GM12878 (cell line): ENCODE measurements around the gene DNAH1. TPM values are rescaled to one million over a fixed set of nuclear protein-coding genes. Genes with fewer than 3 reads are reported as not detected.

Source experiments
- BHLHE40 ChIP-seq, 2 experiments: fragments of 450-650 bp in 1 of 2; IDR thresholded peaks; 2 replicates each; pipeline ENCODE4 v1.6.1; 2011 to 2017; ENCODE audit warnings: low read depth in 2 of 2, borderline replicate concordance in 1 of 2, improper control_type of control experiment in 1 of 2, low read length in 1 of 2, mild to moderate bottlenecking in 1 of 2
- CBX5 ChIP-seq: sonication (generic); IDR thresholded peaks from 2 replicates; pipeline ENCODE4 v1.6.1; 2016; ENCODE audit warnings: low read depth, moderate library complexity, mild to moderate bottlenecking, inconsistent platforms
- CEBPZ ChIP-seq: fragments of 150-350 bp; IDR thresholded peaks from 2 replicates; pipeline ENCODE4 v1.6.1; 2016; ENCODE audit warnings: low read depth, low read length
- CHD2 ChIP-seq: IDR thresholded peaks from 2 replicates; pipeline ENCODE4 v1.6.1; 2011; ENCODE audit warnings: low read depth, low read length, improper control_type of control experiment, borderline replicate concordance
- CREB1 ChIP-seq: IDR thresholded peaks from 2 replicates; pipeline ENCODE4 v1.6.1; 2012; ENCODE audit warnings: low read depth, mild to moderate bottlenecking, inconsistent platforms
- CREM ChIP-seq: IDR thresholded peaks from 2 replicates; pipeline ENCODE4 v1.6.1; 2014; ENCODE audit warnings: antibody characterized with exemption, low read depth
- CTCF ChIP-seq, 3 experiments: IDR thresholded peaks in 2 of 3; conservative IDR thresholded peaks in 1 of 3; 2 replicates each; pipeline ENCODE4 v1.5.1; 2011; ENCODE audit warnings: low read depth in 3 of 3, low read length in 3 of 3, mild to moderate bottlenecking in 3 of 3, control low read depth in 2 of 3, moderate library complexity in 2 of 3, inconsistent platforms in 1 of 3, mixed read lengths in 1 of 3; ENCODE audit not compliant: control insufficient read depth in 2 of 3, insufficient read depth in 1 of 3; ENCODE audit errors: extremely low read depth in 1 of 3
- EGR1 ChIP-seq, 2 experiments: IDR thresholded peaks; 1 replicate in 1 of 2; 2 replicates in 1 of 2; pipeline ENCODE4 v1.6.1; 2011 to 2012; ENCODE audit warnings: low read depth in 2 of 2, low read length in 2 of 2, borderline replicate concordance in 1 of 2, mild to moderate bottlenecking in 1 of 2, moderate library complexity in 1 of 2
- FOXM1 ChIP-seq: IDR thresholded peaks from 2 replicates; pipeline ENCODE4 v1.6.1; 2012; ENCODE audit warnings: low read depth, mild to moderate bottlenecking, inconsistent platforms, low read length, moderate library complexity
- GABPA ChIP-seq: IDR thresholded peaks from 2 replicates; pipeline ENCODE4 v1.6.1; 2014; ENCODE audit warnings: antibody characterized with exemption, low read depth, mild to moderate bottlenecking, inconsistent platforms
- MEF2B ChIP-seq: fragments of 450-650 bp; IDR thresholded peaks from 2 replicates; pipeline ENCODE4 v1.6.1; 2018; ENCODE audit warnings: mild to moderate bottlenecking, moderate library complexity; ENCODE audit not compliant: partially characterized antibody, poor library complexity, severe bottlenecking
- MYB ChIP-seq: fragments of 150-350 bp; IDR thresholded peaks from 2 replicates; pipeline ENCODE4 v1.6.1; 2014; ENCODE audit warnings: mild to moderate bottlenecking, low read depth, low read length, borderline replicate concordance
- NR2C2 ChIP-seq: IDR thresholded peaks from 2 replicates; pipeline ENCODE4 v1.6.1; 2011; ENCODE audit warnings: borderline replicate concordance, low read depth; ENCODE audit not compliant: control insufficient read depth, insufficient read length
- POLR2A ChIP-seq: IDR thresholded peaks from 2 replicates; pipeline ENCODE4 v1.6.1; 2011; ENCODE audit warnings: low read depth, mild to moderate bottlenecking, low read length
- POLR2AphosphoS5 ChIP-seq: IDR thresholded peaks from 2 replicates; pipeline ENCODE4 v1.6.1; 2011; ENCODE audit warnings: mild to moderate bottlenecking, low read length, inconsistent platforms
- RFX5 ChIP-seq: IDR thresholded peaks from 2 replicates; pipeline ENCODE4 v1.6.1; 2011; ENCODE audit warnings: low read depth, low read length, improper control_type of control experiment
- SIX5 ChIP-seq: IDR thresholded peaks from 2 replicates; pipeline ENCODE4 v1.6.1; 2011; ENCODE audit warnings: mild to moderate bottlenecking, low read depth, low read length, moderate library complexity; ENCODE audit not compliant: severe bottlenecking
- STAT3 ChIP-seq: IDR thresholded peaks from 2 replicates; pipeline ENCODE4 v1.6.1; 2011; ENCODE audit warnings: low read depth, low read length, improper control_type of control experiment
- SUPT20H ChIP-seq: IDR thresholded peaks from 2 replicates; pipeline ENCODE4 v1.6.1; 2011; ENCODE audit warnings: low read depth, mild to moderate bottlenecking, low read length, moderate library complexity, borderline replicate concordance; ENCODE audit not compliant: control insufficient read depth
- SUZ12 ChIP-seq: fragments of 200-600 bp; sonication (generic); IDR thresholded peaks from one replicate; pipeline ENCODE4 v1.6.1; 2018; ENCODE audit warnings: antibody characterized with exemption, mild to moderate bottlenecking; ENCODE audit not compliant: unreplicated experiment
- TBL1XR1 ChIP-seq: IDR thresholded peaks from 2 replicates; pipeline ENCODE4 v1.6.1; 2012; ENCODE audit warnings: low read depth, low read length, improper control_type of control experiment
- YBX1 ChIP-seq: fragments of 450-650 bp; IDR thresholded peaks from 2 replicates; pipeline ENCODE4 v1.6.1; 2016; ENCODE audit warnings: antibody characterized with exemption
- YY1 ChIP-seq: IDR thresholded peaks from 2 replicates; pipeline ENCODE4 v1.6.1; 2011; ENCODE audit warnings: low read depth, mild to moderate bottlenecking, low read length
- ZNF207 ChIP-seq: fragments of 450-650 bp; IDR thresholded peaks from 2 replicates; pipeline ENCODE4 v1.6.1; 2014; ENCODE audit warnings: antibody characterized with exemption, mild to moderate bottlenecking, borderline replicate concordance
- ZNF217 ChIP-seq: fragments of 450-650 bp; IDR thresholded peaks from 2 replicates; pipeline ENCODE4 v1.6.1; 2017; ENCODE audit warnings: antibody characterized with exemption, mild to moderate bottlenecking
- ZSCAN29 ChIP-seq: fragments of 450-650 bp; IDR thresholded peaks from 2 replicates; pipeline ENCODE4 v1.6.1; 2017; ENCODE audit warnings: mild to moderate bottlenecking, moderate library complexity
- polyA plus RNA-seq, 11 experiments: library from polyadenylated mRNA; depleted of rRNA in 4 of 11; unstranded in 6 of 11; stranded (reverse) in 5 of 11; fragments of >200 nt; fragmentation: Nextera tagmentation in 4 of 11; fragmentation: Illumina TruSeq in 1 of 11; extraction: Ambion mirVana in 4 of 11; extraction: Trizol in 1 of 11; gene quantifications; 1 replicate in 1 of 11; 2 replicates in 10 of 11; pipeline versions ENCODE4 v1.2.1 to v1.2.3, GENCODE V29; 2011 to 2016; ENCODE audit warnings: inconsistent platforms in 2 of 11, missing spikeins in 2 of 11, low read depth in 1 of 11
- total RNA-seq, 4 experiments: library from RNA; depleted of rRNA in 3 of 4; stranded (reverse); fragments of >200 nt in 3 of 4; fragmentation: Illumina TruSeq in 1 of 4; extraction: Trizol in 1 of 4; gene quantifications; 2 replicates each; pipeline versions ENCODE4 v1.2.1 to v1.2.3, GENCODE V29; 2013 to 2021
- TF ChIP-seq, protein P1 (sequence below): IDR thresholded peaks from 2 replicates; pipeline ENCODE4 v1.6.1; 2011; ENCODE audit warnings: low read depth, mild to moderate bottlenecking, low read length, moderate library complexity, borderline replicate concordance; ENCODE audit errors: extremely low read depth

DNAH1 gene
- total and polyA plus RNA-seq, 10 of the 15 experiments (the other 5 are each of a cell fraction or from before 2014, with no cell fraction given): 0.31 to 5.8 (median 2.7) TPM

DNA sequence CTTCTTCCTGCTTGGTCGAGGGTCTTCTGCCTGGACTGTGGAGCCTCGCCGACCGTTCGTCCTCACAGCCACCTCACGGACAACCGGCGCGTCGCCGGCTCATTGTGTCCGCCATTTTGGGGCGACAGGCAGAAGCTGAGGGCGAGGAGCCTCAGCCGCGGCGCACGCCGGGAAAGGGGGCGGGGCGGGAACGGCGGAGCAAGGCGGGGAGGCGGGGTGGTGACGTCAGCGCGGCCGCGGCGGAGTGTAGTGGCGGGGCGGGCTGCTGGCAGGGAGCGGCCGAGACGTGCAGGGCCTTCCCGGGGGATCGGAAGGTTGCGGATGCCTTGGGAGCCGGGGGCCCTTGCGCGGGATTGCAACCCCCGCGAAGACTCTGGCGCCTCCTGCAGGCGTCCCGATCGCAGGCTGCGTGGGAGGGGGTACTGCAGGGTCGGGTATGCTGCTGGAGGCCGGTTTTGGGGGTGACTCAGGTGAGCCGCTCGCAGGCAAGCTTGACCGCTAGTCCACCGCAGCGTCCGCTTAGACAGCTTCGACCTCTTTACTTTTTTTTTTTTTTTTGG, 37.5 kb upstream of the DNAH1 start, which contains the start of gene WDR82 (continued):
- peak; percentile 23 for TF ChIP-seq SIX5
- TF ChIP-seq GABPA: no peak
- TF ChIP-seq ZNF207: no peak; the same call in 1 of the 2 replicates
- TF ChIP-seq EGR1 (IDR thresholded peaks at IDR 0.05; ENCODE audit: borderline replicate concordance in 1 of 2, low read depth in 2 of 2, low read length in 2 of 2): peak in 1 of 2 experiments; percentile 88; a peak in 2 of 3 replicates
- TF ChIP-seq POLR2AphosphoS5: peak; percentile 96
- no peak for TF ChIP-seq MYB
- TF ChIP-seq NR2C2: no peak
- peak; percentile 100 for TF ChIP-seq POLR2A
- no peak for TF ChIP-seq FOXM1
- TF ChIP-seq SUZ12: no peak
- no peak for TF ChIP-seq ZNF217
- peak; percentile 77 for TF ChIP-seq CREM
- TF ChIP-seq CHD2: no peak
- TF ChIP-seq, protein P1, sequence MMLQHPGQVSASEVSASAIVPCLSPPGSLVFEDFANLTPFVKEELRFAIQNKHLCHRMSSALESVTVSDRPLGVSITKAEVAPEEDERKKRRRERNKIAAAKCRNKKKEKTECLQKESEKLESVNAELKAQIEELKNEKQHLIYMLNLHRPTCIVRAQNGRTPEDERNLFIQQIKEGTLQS: no peak
- TF ChIP-seq ZSCAN29: peak; percentile 69
- no peak for TF ChIP-seq SUPT20H
- peak in 1 of 2 experiments; percentile 71; a peak in 2 of 4 replicates for TF ChIP-seq BHLHE40 (IDR thresholded peaks at IDR 0.05; ENCODE audit: borderline replicate concordance in 1 of 2, low read depth in 2 of 2, low read length in 1 of 2)
- TF ChIP-seq STAT3: no peak
- TF ChIP-seq TBL1XR1: no peak
- peak; percentile 92 for TF ChIP-seq CREB1
- TF ChIP-seq CEBPZ: no peak
- peak; percentile 30 for TF ChIP-seq MEF2B
- peak; percentile 33 to 46 (median 43); a peak in 5 of 6 replicates for TF ChIP-seq CTCF (IDR thresholded peaks at IDR 0.05 in 2 of 3, conservative IDR thresholded peaks at IDR 0.05 in 1 of 3; ENCODE audit: control insufficient read depth in 2 of 3, extremely low read depth in 1 of 3, insufficient read depth in 1 of 3, low read depth in 3 of 3, low read length in 3 of 3)
- no peak for TF ChIP-seq RFX5
- TF ChIP-seq CBX5: no peak; the same call in 1 of the 2 replicates
- no peak for TF ChIP-seq YBX1
- peak; percentile 97 for TF ChIP-seq YY1
